IMR-90 (cell line): ENCODE measurements around the gene ERP44.

ENCODE experiments used
- BHLHE40 ChIP-seq: fragments of 150-350 bp; IDR thresholded peaks from 2 replicates; pipeline ENCODE4 v1.6.1; 2016; ENCODE audit warnings: mild to moderate bottlenecking, low read depth, low read length
- CTCF ChIP-seq: conservative IDR thresholded peaks from 2 replicates; pipeline ENCODE4 v1.5.1; 2012; ENCODE audit warnings: mild to moderate bottlenecking, low read depth, low read length, improper control_type of control experiment
- POLR2A ChIP-seq: IDR thresholded peaks from 2 replicates; pipeline ENCODE4 v1.6.1; 2012; ENCODE audit warnings: mild to moderate bottlenecking, low read depth, low read length
- RCOR1 ChIP-seq: IDR thresholded peaks from 2 replicates; pipeline ENCODE4 v1.6.1; 2012; ENCODE audit warnings: mild to moderate bottlenecking, low read length, improper control_type of control experiment; ENCODE audit not compliant: insufficient replicate concordance
- RFX5 ChIP-seq: IDR thresholded peaks from 2 replicates; pipeline ENCODE4 v1.8.0; 2012; ENCODE audit warnings: low read depth, mild to moderate bottlenecking, low read length, moderate library complexity
- SMC3 ChIP-seq: fragments of 150-350 bp; IDR thresholded peaks from 2 replicates; pipeline ENCODE4 v1.6.1; 2016; ENCODE audit warnings: low read depth, mild to moderate bottlenecking, antibody characterized with exemption, low read length, moderate library complexity

DNA sequence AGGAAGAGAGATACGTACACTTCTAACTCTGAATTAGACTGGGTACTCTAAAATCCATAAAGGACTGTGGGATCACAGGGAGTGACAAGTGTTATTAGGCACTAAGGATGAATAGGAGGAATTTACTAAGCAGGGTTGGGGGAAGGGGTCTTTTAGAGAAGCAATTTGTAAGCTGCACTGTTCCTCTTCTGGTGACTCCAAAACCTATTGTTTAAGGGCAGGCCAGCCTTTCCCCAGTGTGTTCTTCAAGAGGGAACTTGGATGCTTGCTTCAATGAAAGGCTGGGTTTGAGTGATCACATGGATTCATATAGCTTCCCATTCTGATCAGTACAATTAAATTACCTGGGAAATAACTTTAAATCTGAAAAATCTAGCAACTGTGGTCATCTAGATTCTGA lies 120.6 kb downstream of the ERP44 start:
- TF ChIP-seq CTCF, result no peak
- no peak for TF ChIP-seq POLR2A
- no peak for TF ChIP-seq SMC3
- TF ChIP-seq RFX5, result no peak
- no peak for TF ChIP-seq RCOR1
- no peak for TF ChIP-seq BHLHE40
